DOHH2 (cell line): ENCODE results near the gene CXCL13.

Experiments
- H3F3A ChIP-seq: fragments of 200-600 bp; sonication (generic), shearing (Covaris generic); 2 replicates; pipeline ENCODE4 v1.6.0; 2016; ENCODE audit warnings: antibody characterized with exemption, mild to moderate bottlenecking; ENCODE audit not compliant: control insufficient read depth, insufficient read depth
- H3K27ac ChIP-seq: fragments of 200-600 bp; sonication (generic); 2 replicates; pipeline ENCODE4 v1.5.1; 2014; ENCODE audit warnings: low read depth, mild to moderate bottlenecking, low read length, moderate library complexity
- H3K27me3 ChIP-seq: fragments of 200-600 bp; sonication (generic); 2 replicates; pipeline ENCODE4 v1.6.1; 2014; ENCODE audit warnings: mild to moderate bottlenecking, low read length, mixed read lengths; ENCODE audit not compliant: control insufficient read depth
- H3K36me3 ChIP-seq: fragments of 200-600 bp; sonication (generic); 2 replicates; pipeline ENCODE4 v1.6.1; 2014; ENCODE audit warnings: mild to moderate bottlenecking, low read length, moderate library complexity, mixed read lengths; ENCODE audit not compliant: control insufficient read depth
- H3K4me1 ChIP-seq: fragments of 200-600 bp; sonication (generic); 2 replicates; pipeline ENCODE4 v1.6.1; 2014; ENCODE audit warnings: mild to moderate bottlenecking, low read length, mixed read lengths; ENCODE audit not compliant: control insufficient read depth
- H3K4me2 ChIP-seq: fragments of 200-600 bp; sonication (generic); 2 replicates; pipeline ENCODE4 v1.6.0; 2014; ENCODE audit warnings: mild to moderate bottlenecking, low read length, moderate library complexity
- H3K4me3 ChIP-seq: fragments of 200-600 bp; sonication (generic); 2 replicates; pipeline ENCODE4 v1.5.1; 2014; ENCODE audit warnings: mild to moderate bottlenecking, low read length, mixed read lengths
- H3K79me2 ChIP-seq: fragments of 200-600 bp; sonication (generic); 2 replicates; pipeline ENCODE4 v1.6.1; 2014; ENCODE audit warnings: mild to moderate bottlenecking, low read length, mixed read lengths; ENCODE audit not compliant: control insufficient read depth
- H3K9me2 ChIP-seq: fragments of 200-600 bp; sonication (generic); replicated peaks from 2 replicates; pipeline ENCODE4 v1.6.1; 2014; ENCODE audit warnings: mild to moderate bottlenecking, low read length, mixed read lengths; ENCODE audit not compliant: control insufficient read depth
- H3K9me3 ChIP-seq: fragments of 200-600 bp; sonication (generic); 2 replicates; pipeline ENCODE4 v1.6.1; 2014; ENCODE audit warnings: antibody characterized with exemption, low read length, mixed read lengths; ENCODE audit not compliant: control insufficient read depth, insufficient read depth
- H4K20me1 ChIP-seq: fragments of 200-600 bp; sonication (generic); 2 replicates; pipeline ENCODE4 v1.6.0; 2014; ENCODE audit warnings: low read depth, mild to moderate bottlenecking, antibody characterized with exemption, low read length, moderate library complexity; ENCODE audit not compliant: control insufficient read depth, insufficient read depth
- CTCF ChIP-seq: fragments of 200-600 bp; sonication (generic); IDR thresholded peaks from one replicate; pipeline ENCODE4 v1.5.1; 2014; ENCODE audit warnings: antibody characterized with exemption, mild to moderate bottlenecking, low read depth, low read length; ENCODE audit not compliant: poor library complexity, severe bottlenecking
- EZH2phosphoT487 ChIP-seq: fragments of 200-600 bp; sonication (generic); IDR thresholded peaks from 2 replicates; pipeline ENCODE4 v1.6.1; 2017; ENCODE audit warnings: borderline replicate concordance, mild to moderate bottlenecking, antibody characterized with exemption, low read length, moderate library complexity, mixed read lengths

CXCL13 gene

GRCh38 chr4:77582156-77582555 lies 23.5 kb upstream of the CXCL13 start:
- no peak overlapping the region for H3K27ac ChIP-seq
- no peaks in the 10 kb centered on the region for H3K36me3 ChIP-seq
- TF ChIP-seq CTCF: no peak
- TF ChIP-seq EZH2phosphoT487: no peak
- H3K4me1 ChIP-seq: no peaks in the 10 kb centered on the region
- no peaks in the 10 kb centered on the region for H3K9me3 ChIP-seq
- no peak overlapping the region for H3K4me2 ChIP-seq
- no peaks in the 10 kb centered on the region for H3F3A ChIP-seq
- no peak overlapping the region for H3K4me3 ChIP-seq
- no peaks in the 10 kb centered on the region for H3K9me2 ChIP-seq
- no peaks in the 10 kb centered on the region for H3K79me2 ChIP-seq
- H3K27me3 ChIP-seq: peaks cover 8% of the 10 kb centered on the region
- H4K20me1 ChIP-seq: no peaks in the 10 kb centered on the region

- H3K4me2 ChIP-seq: no peak overlapping the region
- no peaks in the 10 kb centered on the region for H3K4me1 ChIP-seq
- no peaks in the 10 kb centered on the region for H3K9me2 ChIP-seq
- peaks cover 12% of the 10 kb centered on the region for H3K27me3 ChIP-seq
- H4K20me1 ChIP-seq: no peaks in the 10 kb centered on the region
- H3F3A ChIP-seq: no peaks in the 10 kb centered on the region
- no peak overlapping the region for H3K27ac ChIP-seq
- H3K9me3 ChIP-seq: no peaks in the 10 kb centered on the region
- no peaks in the 10 kb centered on the region for H3K36me3 ChIP-seq
- no peaks in the 10 kb centered on the region for H3K79me2 ChIP-seq
- TF ChIP-seq EZH2phosphoT487 (no peak), CTCF (no peak)
- H3K4me3 ChIP-seq: no peak overlapping the region
These were observed 22.9 kb upstream of the CXCL13 start for GRCh38 chr4:77582711-77583110.

GRCh38 chr4:77586951-77587383 lies 18.7 kb upstream of the CXCL13 start:
- no peak for TF ChIP-seq EZH2phosphoT487
- TF ChIP-seq CTCF: no peak

More at GRCh38 chr4:77586951-77587383, 18.7 kb upstream of the CXCL13 start:
- Histone ChIP-seq H3K27me3 (peaks cover 19% of the 10 kb centered on the region), H3K9me2 (no peaks in the 10 kb centered on the region), H3K9me3 (no peaks in the 10 kb centered on the region), H3F3A (no peaks in the 10 kb centered on the region), H3K79me2 (no peaks in the 10 kb centered on the region), H3K4me2 (no peak overlapping the region), H3K4me1 (no peaks in the 10 kb centered on the region), H3K27ac (no peak overlapping the region), H3K36me3 (no peaks in the 10 kb centered on the region), H4K20me1 (no peaks in the 10 kb centered on the region), H3K4me3 (no peak overlapping the region)
